CD4-positive, alpha-beta T cell treated with Interleukin-2 at 100 ng/mL for 4 hours (primary cell): ENCODE data around the gene KLRD1.
A peak's percentile ranks its signal among the peaks of the same experiment; 100 is the strongest.
"Not testable (repeated sequence)": the region's sequence is repeated elsewhere in the genome, so short reads cannot be mapped to it uniquely, and the experiment has no call there.

ENCODE experiments used
- DNase-seq: peaks from one replicate; pipeline ENCODE4 v3.0.0-alpha.2; 2020; ENCODE audit warnings: low spot score

KLRD1 gene

GRCh38 chr12:10369557-10370415, 62.1 kb downstream of the KLRD1 start:
- DNase-seq, result peak; percentile 41

- DNase-seq, result not testable (repeated sequence)
These were observed 64.3 kb downstream of the KLRD1 start for GRCh38 chr12:10371893-10372535.

- no peak for DNase-seq
These were observed 64.9 kb downstream of the KLRD1 start for GRCh38 chr12:10372559-10372958.

- DNase-seq, result no peak
These were observed 67.0 kb downstream of the KLRD1 start for GRCh38 chr12:10374624-10375018.

GRCh38 chr12:10378737-10379136, 71.1 kb downstream of the KLRD1 start:
- DNase-seq, result peak; percentile 59
